Epithelial cell of prostate (primary cell): ENCODE measurements around the gene C1orf226.

Source experiments
- DNase-seq: peaks from one replicate; pipeline ENCODE4 v3.0.0-alpha.2; 2011; ENCODE audit warnings: low read depth, low spot score
- H3K27ac ChIP-seq: fragments of 450-650 bp; 2 replicates; pipeline ENCODE4 v1.5.1; 2017; ENCODE audit warnings: mild to moderate bottlenecking

The C1orf226 gene

GRCh38 chr1:162365284-162366020, 16.1 kb upstream of the C1orf226 start:
- no peak overlapping the region for H3K27ac ChIP-seq
- no peak for DNase-seq

GRCh38 chr1:162366149-162366548, 15.4 kb upstream of the C1orf226 start:
- H3K27ac ChIP-seq, result no peak overlapping the region
- no peak for DNase-seq

- no peak for DNase-seq
- no peak overlapping the region for H3K27ac ChIP-seq
These were observed 14.9 kb upstream of the C1orf226 start for GRCh38 chr1:162366671-162367070.

- no peak for DNase-seq
- H3K27ac ChIP-seq, result no peak overlapping the region
These were observed 14.5 kb upstream of the C1orf226 start for GRCh38 chr1:162367073-162367472.

GRCh38 chr1:162367772-162368171, 13.8 kb upstream of the C1orf226 start:
- H3K27ac ChIP-seq, result no peak overlapping the region
- DNase-seq, result no peak

- no peak overlapping the region for H3K27ac ChIP-seq
- DNase-seq, result no peak
These were observed 13.1 kb upstream of the C1orf226 start for GRCh38 chr1:162368451-162368850.

- H3K27ac ChIP-seq, result no peak overlapping the region
- DNase-seq, result no peak
These were observed 12.0 kb upstream of the C1orf226 start for GRCh38 chr1:162369571-162369970.

- no peak overlapping the region for H3K27ac ChIP-seq
- no peak for DNase-seq
These were observed 11.4 kb upstream of the C1orf226 start for GRCh38 chr1:162370161-162370560.

- no peak for DNase-seq
- H3K27ac ChIP-seq, result no peak overlapping the region
These were observed 10.8 kb upstream of the C1orf226 start for GRCh38 chr1:162370721-162371120.

- H3K27ac ChIP-seq, result peak overlapping the region; percentile 59
- peak; percentile 46 for DNase-seq
These were observed 9.9 kb upstream of the C1orf226 start for GRCh38 chr1:162371611-162372010.

GRCh38 chr1:162372159-162373071, 9.1 kb upstream of the C1orf226 start:
- peak overlapping the region; percentile 59 for H3K27ac ChIP-seq

GRCh38 chr1:162373072-162373427, 8.5 kb upstream of the C1orf226 start:
- H3K27ac ChIP-seq, result no peak overlapping the region

More at GRCh38 chr1:162372159-162373071, 9.1 kb upstream of the C1orf226 start:
- DNase-seq, result no peak

GRCh38 chr1:162373541-162374260, 7.8 kb upstream of the C1orf226 start:
- no peak for DNase-seq
- no peak overlapping the region for H3K27ac ChIP-seq

More at GRCh38 chr1:162373072-162373427, 8.5 kb upstream of the C1orf226 start:
- no peak for DNase-seq

- DNase-seq, result no peak
- H3K27ac ChIP-seq, result no peak overlapping the region
These were observed 7.1 kb upstream of the C1orf226 start for GRCh38 chr1:162374406-162374805.

- no peak for DNase-seq
- no peak overlapping the region for H3K27ac ChIP-seq
These were observed 6.1 kb upstream of the C1orf226 start for GRCh38 chr1:162375463-162375862.

- DNase-seq, result no peak
- H3K27ac ChIP-seq, result no peak within 1 kb of the TSS
These were observed 4.8 kb upstream of the C1orf226 start, which contains the start of gene SPATA46 for GRCh38 chr1:162376691-162377090. Gene SPATA46, minus strand, starts transcription at chr1:162376854. Its CDS starts 64 bp downstream, at chr1:162376790.

GRCh38 chr1:162380061-162380846, 1.3 kb upstream of the C1orf226 start:
- no peak for DNase-seq
- no peak overlapping the region for H3K27ac ChIP-seq

- DNase-seq, result no peak
- H3K27ac ChIP-seq, result peak overlapping the region; percentile 79
These were observed 618 bp downstream of the C1orf226 start for GRCh38 chr1:162381941-162382750.

- H3K27ac ChIP-seq, result no peak overlapping the region
- DNase-seq, result no peak
These were observed 1.6 kb downstream of the C1orf226 start for GRCh38 chr1:162383091-162383490.
